Vagina (tissue), 2 donors: ENCODE measurements around the gene KCTD13.
"Not testable (repeated sequence)": the region's sequence is repeated elsewhere in the genome, so short reads cannot be mapped to it uniquely, and the experiment has no call there.

ENCODE experiments used
- CTCF ChIP-seq, 3 experiments: fragments of 450-650 bp in 2 of 3; fragments of 200-600 bp in 1 of 3; sonication (generic) in 1 of 3; IDR thresholded peaks; one replicate each; pipeline ENCODE4 v1.5.1; 2017 to 2019; ENCODE audit warnings: antibody characterized with exemption in 3 of 3, mild to moderate bottlenecking in 2 of 3, moderate library complexity in 2 of 3
- POLR2A ChIP-seq, 2 donors: fragments of 450-650 bp; IDR thresholded peaks; one replicate each; pipeline ENCODE4 v1.6.1; 2017; ENCODE audit warnings: antibody characterized with exemption in 2 of 2, mild to moderate bottlenecking in 2 of 2, moderate library complexity in 2 of 2
- POLR2AphosphoS5 ChIP-seq, 2 donors: sonication (generic); formaldehyde crosslinking; IDR thresholded peaks; one replicate each; pipeline ENCODE4 v1.9.0; 2017; ENCODE audit warnings: antibody characterized with exemption in 2 of 2, mild to moderate bottlenecking in 2 of 2, low read depth in 1 of 2; ENCODE audit not compliant: insufficient read depth in 1 of 2

- not testable (repeated sequence) for TF ChIP-seq CTCF (IDR thresholded peaks at IDR 0.05); POLR2AphosphoS5 (IDR thresholded peaks at IDR 0.05; ENCODE audit: insufficient read depth in 1 of 2, low read depth in 1 of 2); POLR2A (IDR thresholded peaks at IDR 0.05)
Measured at GRCh38 chr16:29931750-29932149, 5.7 kb upstream of the KCTD13 start.
